ENCODE results near the gene VEGFA.

GRCh38 chr6:43833996-43834390 lies 64.0 kb downstream of the VEGFA start:
- no peak for TF ChIP-seq CTCF (conservative IDR thresholded peaks at IDR 0.05 in 1 of 2, IDR thresholded peaks at IDR 0.05 in 1 of 2; ENCODE audit: extremely low read depth in 1 of 2, insufficient read depth in 1 of 2, low read depth in 1 of 2, low read length in 2 of 2)
- TF ChIP-seq EZH2 (IDR thresholded peaks at IDR 0.05; ENCODE audit: borderline replicate concordance, low read length) = no peak
